Panc1 (cell line): ENCODE data around the gene AGAP1. TPM values are rescaled to one million over a fixed set of nuclear protein-coding genes. Genes with fewer than 3 reads are reported as not detected.

ENCODE experiments used
- ATAC-seq: fragments of 200-7000 bp; cut with Tn5 transposase; 2 replicates; pipeline ENCODE4 v1.9.1; 2020; ENCODE audit warnings: mild to moderate bottlenecking, moderate library complexity
- BruUV-seq: library from RNA; stranded (reverse); fragments of 400-500 nt; replicated peaks from 2 replicates; lab custom pipeline; 2021; lab: Mats Ljungman, UMichigan
- CTCF ChIA-PET: fragments of 300-600 bp; sonication (Branson Sonifier 250); formaldehyde crosslinking; loops from one replicate; lab custom pipeline; 2022; ENCODE audit warnings: antibody characterized with exemption; lab: Charles Lee
- POLR2A ChIA-PET: fragments of 300-600 bp; sonication (Branson Sonifier 250); formaldehyde crosslinking; loops from one replicate; lab custom pipeline; 2022; ENCODE audit warnings: antibody characterized with exemption; lab: Charles Lee
- DNase-seq: peaks from one replicate; pipeline ENCODE4 v3.0.0-alpha.2; 2010; ENCODE audit warnings: low read depth, low spot score
- H3K27ac ChIP-seq: 2 replicates; pipeline ENCODE4 v1.5.1; 2011; ENCODE audit warnings: mild to moderate bottlenecking, low read length, inconsistent platforms
- H3K27me3 ChIP-seq: fragments of 200-500 bp; sonication (Bioruptor generic); 2 replicates; pipeline ENCODE4 v1.6.0; 2014; ENCODE audit warnings: low read length, inconsistent platforms; ENCODE audit not compliant: control insufficient read depth, insufficient read depth
- H3K36me3 ChIP-seq: fragments of 200-500 bp; sonication (Bioruptor generic); 2 replicates; pipeline ENCODE4 v1.5.1; 2014; ENCODE audit warnings: inconsistent platforms, mild to moderate bottlenecking, low read length, moderate library complexity; ENCODE audit not compliant: control insufficient read depth, insufficient read depth
- H3K4me1 ChIP-seq: 2 replicates; pipeline ENCODE4 v1.5.1; 2011; ENCODE audit warnings: inconsistent platforms, mild to moderate bottlenecking, low read length, moderate library complexity; ENCODE audit not compliant: control insufficient read depth, insufficient read depth
- H3K4me3 ChIP-seq, 2 experiments: 2 replicates each; pipeline ENCODE4 v1.5.1; 2011 to 2012; ENCODE audit warnings: low read depth in 2 of 2, low read length in 2 of 2, mild to moderate bottlenecking in 2 of 2, inconsistent platforms in 1 of 2, moderate library complexity in 1 of 2
- H3K9me3 ChIP-seq: fragments of 200-500 bp; sonication (Bioruptor generic); 2 replicates; pipeline ENCODE4 v1.5.1; 2014; ENCODE audit warnings: low read depth, mild to moderate bottlenecking, inconsistent platforms, low read length, moderate library complexity; ENCODE audit not compliant: control insufficient read depth, insufficient read depth
- CTCF ChIP-seq: fragments of 450-650 bp; IDR thresholded peaks from 2 replicates; pipeline ENCODE4 v1.5.1; 2017; ENCODE audit warnings: mild to moderate bottlenecking
- POLR2AphosphoS5 ChIP-seq: IDR thresholded peaks from 2 replicates; pipeline ENCODE4 v1.6.1; 2012; ENCODE audit warnings: mild to moderate bottlenecking, low read depth, low read length, moderate library complexity
- REST ChIP-seq, 2 experiments: IDR thresholded peaks; 2 replicates each; pipeline ENCODE4 v1.6.1; 2011 to 2012; ENCODE audit warnings: low read depth in 2 of 2, control low read depth in 1 of 2, low read length in 1 of 2, mild to moderate bottlenecking in 1 of 2, moderate library complexity in 1 of 2; ENCODE audit not compliant: insufficient read depth in 1 of 2
- SIN3A ChIP-seq: IDR thresholded peaks from 2 replicates; pipeline ENCODE4 v1.6.1; 2012; ENCODE audit warnings: low read depth, mild to moderate bottlenecking, low read length, moderate library complexity, borderline replicate concordance; ENCODE audit not compliant: insufficient read depth
- TCF7L2 ChIP-seq: IDR thresholded peaks from 2 replicates; pipeline ENCODE4 v1.6.1; 2011; ENCODE audit warnings: mild to moderate bottlenecking, low read depth, low read length, inconsistent platforms
- in situ Hi-C: cut with HindIII; loops from 2 replicates; pipeline ENCODE4 v1.10.0; 2016; ENCODE audit warnings: low sequenced_read_pairs, low pct_unique_long_range_greater_than_20kb
- intact Hi-C: fragments of 100-400 bp; cut with micrococcal nuclease; formaldehyde crosslinking; loops from one replicate; pipeline ENCODE4 v1.10.0; 2022; ENCODE audit not compliant: unreplicated experiment
- total RNA-seq: library from RNA; stranded (reverse); gene quantifications from one replicate; pipeline ENCODE4 v1.2.1, GENCODE V29; 2021; ENCODE audit not compliant: unreplicated experiment

Gene AGAP1
- total RNA-seq, 1 experiment from 2014 or later = 38.9 TPM

GRCh38 chr2:235538144-235538639 lies 44.3 kb downstream of the AGAP1 start:
- POLR2A ChIA-PET = no interaction called here
- in situ Hi-C loops (no loop called here), intact Hi-C loops (no loop called here)
- TF ChIP-seq TCF7L2 (no peak), SIN3A (no peak), POLR2AphosphoS5 (no peak), REST (IDR thresholded peaks at IDR 0.05; ENCODE audit: insufficient read depth in 1 of 2, low read depth in 2 of 2, low read length in 1 of 2) (no peak), CTCF (no peak)
- Histone ChIP-seq H3K9me3 (no peaks in the 10 kb centered on the region), H3K4me1 (peaks cover 3% of the 10 kb centered on the region; the same call in 1 of the 2 replicates), H3K27me3 (no peaks in the 10 kb centered on the region), H3K36me3 (no peaks in the 10 kb centered on the region), H3K4me3 (no peak overlapping the region), H3K27ac (no peak overlapping the region)
- ATAC-seq = no peak
- CTCF ChIA-PET = no interaction called here
- no peak for DNase-seq
- no TSS peak for BruUV-seq

- no TSS peak for BruUV-seq
- DNase-seq = no peak
- Histone ChIP-seq H3K36me3 (no peaks in the 10 kb centered on the region), H3K27me3 (no peaks in the 10 kb centered on the region), H3K4me1 (peaks cover 3% of the 10 kb centered on the region; the same call in 1 of the 2 replicates), H3K9me3 (no peaks in the 10 kb centered on the region), H3K27ac (no peak overlapping the region), H3K4me3 (no peak overlapping the region)
- no peak for ATAC-seq
- intact Hi-C loops = no loop called here
- ChIA-PET CTCF (no interaction called here), POLR2A (no interaction called here)
- TF ChIP-seq POLR2AphosphoS5 (no peak), CTCF (no peak), REST (IDR thresholded peaks at IDR 0.05; ENCODE audit: insufficient read depth in 1 of 2, low read depth in 2 of 2, low read length in 1 of 2) (no peak), SIN3A (no peak), TCF7L2 (no peak)
- in situ Hi-C loops = no loop called here
Observed at GRCh38 chr2:235538981-235539380, 45.1 kb downstream of the AGAP1 start.
